ENCODE data around the gene GADL1.

The GADL1 gene

GRCh38 chr3:30890907-30891306 is 3.6 kb downstream of the GADL1 start:
- intact Hi-C loops (cut with DNase I): no loop called here
- DNase-seq: no peak

- DNase-seq: no peak
- intact Hi-C loops (cut with DNase I): no loop called here
Measured at GRCh38 chr3:30886888-30887287, 7.6 kb downstream of the GADL1 start.

GRCh38 chr3:30878862-30879261 is 15.6 kb downstream of the GADL1 start:
- intact Hi-C loops (cut with DNase I): no loop called here
- no peak for DNase-seq

- intact Hi-C loops (cut with DNase I): no loop called here
Measured at GRCh38 chr3:30875505-30875904, 19.0 kb downstream of the GADL1 start.

GRCh38 chr3:30873671-30874070 is 20.8 kb downstream of the GADL1 start:
- intact Hi-C loops (cut with DNase I): no loop called here

More at GRCh38 chr3:30875505-30875904, 19.0 kb downstream of the GADL1 start:
- DNase-seq: no peak

GRCh38 chr3:30872879-30873278 is 21.6 kb downstream of the GADL1 start:
- intact Hi-C loops (cut with DNase I): no loop called here
- no peak for DNase-seq

More at GRCh38 chr3:30873671-30874070, 20.8 kb downstream of the GADL1 start:
- no peak for DNase-seq

GRCh38 chr3:30871720-30872119 is 22.7 kb downstream of the GADL1 start:
- no peak for DNase-seq
- intact Hi-C loops (cut with DNase I): no loop called here

- intact Hi-C loops (cut with DNase I): no loop called here
- no peak for DNase-seq
Measured at GRCh38 chr3:30864836-30865235, 29.6 kb downstream of the GADL1 start.

GRCh38 chr3:30864132-30864531 is 30.3 kb downstream of the GADL1 start:
- intact Hi-C loops (cut with DNase I): no loop called here

GRCh38 chr3:30862004-30862403 is 32.5 kb downstream of the GADL1 start:
- intact Hi-C loops (cut with DNase I): no loop called here
- no peak for DNase-seq

More at GRCh38 chr3:30864132-30864531, 30.3 kb downstream of the GADL1 start:
- DNase-seq: peak in 4 of 42 donors; percentile 2 to 15 (median 6)

- peak in 30 of 42 donors; percentile 4 to 71 (median 23) for DNase-seq
- intact Hi-C loops (cut with DNase I): no loop called here
Measured at GRCh38 chr3:30858894-30859389, 35.5 kb downstream of the GADL1 start.

- DNase-seq: no peak
- intact Hi-C loops (cut with DNase I): no loop called here
Measured at GRCh38 chr3:30855400-30856292, 38.8 kb downstream of the GADL1 start.

GRCh38 chr3:30852833-30853232 is 41.6 kb downstream of the GADL1 start:
- intact Hi-C loops (cut with DNase I): no loop called here
- no peak for DNase-seq

GRCh38 chr3:30848087-30848779 is 46.2 kb downstream of the GADL1 start:
- no peak for DNase-seq

GRCh38 chr3:30847592-30847991 is 46.9 kb downstream of the GADL1 start:
- intact Hi-C loops (cut with DNase I): no loop called here
- no peak for DNase-seq

More at GRCh38 chr3:30848087-30848779, 46.2 kb downstream of the GADL1 start:
- intact Hi-C loops (cut with DNase I): no loop called here

GRCh38 chr3:30845606-30846005 is 48.9 kb downstream of the GADL1 start:
- intact Hi-C loops (cut with DNase I): no loop called here
- DNase-seq: no peak

- intact Hi-C loops (cut with DNase I): no loop called here
- DNase-seq: peak in 3 of 42 donors; percentile 3 to 8 (median 5)
Measured at GRCh38 chr3:30843877-30844276, 50.6 kb downstream of the GADL1 start.

- DNase-seq: no peak
- intact Hi-C loops (cut with DNase I): no loop called here
Measured at GRCh38 chr3:30836141-30836540, 58.3 kb downstream of the GADL1 start.

- no peak for DNase-seq
- intact Hi-C loops (cut with DNase I): no loop called here
Measured at GRCh38 chr3:30835667-30836066, 58.8 kb downstream of the GADL1 start.

GRCh38 chr3:30832961-30833575 is 61.4 kb downstream of the GADL1 start:
- no peak for DNase-seq
- intact Hi-C loops (cut with DNase I): no loop called here
